Measurements from ENCODE around the gene RUBCNL.
A peak's percentile ranks its signal among the peaks of the same experiment; 100 is the strongest.
"Not testable (repeated sequence)": the region's sequence is repeated elsewhere in the genome, so short reads cannot be mapped to it uniquely, and the experiment has no call there.

RUBCNL gene

GRCh38 chr13:46387064-46387851 is at the start of gene RUBCNL:
Gene RUBCNL (minus strand): TSS chr13:46387252. CDS start chr13:46372475, 14,777 bp downstream.
- peak within 1 kb of the TSS; percentile 82 for H3K4me3 ChIP-seq (ENCODE audit: low read length)
- no peak within 1 kb of the TSS for H2AFZ ChIP-seq (ENCODE audit: low read depth, low read length)
- H3K4me2 ChIP-seq (ENCODE audit: low read length) = peak within 1 kb of the TSS; percentile 95
- H3K9ac ChIP-seq (ENCODE audit: low read length) = peak within 1 kb of the TSS; percentile 96
- H3K27me3 ChIP-seq (ENCODE audit: low read depth, low read length) = no peaks in the 10 kb centered on the region
- peaks cover 41% of the 10 kb centered on the region for H3K4me1 ChIP-seq (ENCODE audit: low read length)
- peaks cover 27% of the 10 kb centered on the region for H3K36me3 ChIP-seq (replicated peaks; ENCODE audit: low read depth, low read length)
- peak within 1 kb of the TSS; percentile 93 for H3K27ac ChIP-seq (ENCODE audit: low read length)
- no peaks in the 10 kb centered on the region for H3K9me3 ChIP-seq (ENCODE audit: insufficient read depth, low read length)
- H3K79me2 ChIP-seq (ENCODE audit: low read length) = peaks cover 85% of the 10 kb centered on the region
- TF ChIP-seq CTCF (IDR thresholded peaks at IDR 0.05; ENCODE audit: low read depth, low read length) = peak; percentile 64
- TF ChIP-seq EZH2phosphoT487 (IDR thresholded peaks at IDR 0.05; ENCODE audit: low read depth) = no peak
- no peaks in the 10 kb centered on the region for H4K20me1 ChIP-seq (ENCODE audit: insufficient read depth, low read length)

- not testable (repeated sequence) for H3K4me3 ChIP-seq (ENCODE audit: low read length); H3K27me3 ChIP-seq (ENCODE audit: low read depth, low read length); H3K79me2 ChIP-seq (ENCODE audit: low read length); H3K27ac ChIP-seq (ENCODE audit: low read length); H3K9ac ChIP-seq (ENCODE audit: low read length); H4K20me1 ChIP-seq (ENCODE audit: insufficient read depth, low read length); H3K36me3 ChIP-seq (replicated peaks; ENCODE audit: low read depth, low read length); H3K4me1 ChIP-seq (ENCODE audit: low read length); H3K9me3 ChIP-seq (ENCODE audit: insufficient read depth, low read length); H2AFZ ChIP-seq (ENCODE audit: low read depth, low read length); H3K4me2 ChIP-seq (ENCODE audit: low read length)
Measured at GRCh38 chr13:46429558-46429957, 42.5 kb upstream of the RUBCNL start.

GRCh38 chr13:46405457-46405856 is 18.4 kb upstream of the RUBCNL start:
- Histone ChIP-seq H3K36me3 (replicated peaks; ENCODE audit: low read depth, low read length) (no peaks in the 10 kb centered on the region), H3K79me2 (ENCODE audit: low read length) (no peaks in the 10 kb centered on the region), H3K4me2 (ENCODE audit: low read length) (no peak overlapping the region), H2AFZ (ENCODE audit: low read depth, low read length) (no peak overlapping the region), H3K4me1 (ENCODE audit: low read length) (peaks cover 20% of the 10 kb centered on the region), H4K20me1 (ENCODE audit: insufficient read depth, low read length) (no peaks in the 10 kb centered on the region), H3K27ac (ENCODE audit: low read length) (no peak overlapping the region), H3K27me3 (ENCODE audit: low read depth, low read length) (no peaks in the 10 kb centered on the region), H3K9me3 (ENCODE audit: insufficient read depth, low read length) (no peaks in the 10 kb centered on the region; the same call in 1 of the 2 replicates), H3K9ac (ENCODE audit: low read length) (no peak overlapping the region), H3K4me3 (ENCODE audit: low read length) (no peak overlapping the region)
- TF ChIP-seq EZH2phosphoT487 (IDR thresholded peaks at IDR 0.05; ENCODE audit: low read depth) (no peak), CTCF (IDR thresholded peaks at IDR 0.05; ENCODE audit: low read depth, low read length) (no peak)

- no peak overlapping the region for H3K27ac ChIP-seq (ENCODE audit: low read length)
- no peaks in the 10 kb centered on the region for H3K79me2 ChIP-seq (ENCODE audit: low read length)
- no peak overlapping the region for H3K9ac ChIP-seq (ENCODE audit: low read length)
- no peaks in the 10 kb centered on the region for H3K27me3 ChIP-seq (ENCODE audit: low read depth, low read length)
- H3K4me3 ChIP-seq (ENCODE audit: low read length) = no peak overlapping the region
- TF ChIP-seq EZH2phosphoT487 (IDR thresholded peaks at IDR 0.05; ENCODE audit: low read depth) (no peak), CTCF (IDR thresholded peaks at IDR 0.05; ENCODE audit: low read depth, low read length) (no peak)
- H3K4me2 ChIP-seq (ENCODE audit: low read length) = no peak overlapping the region
- H2AFZ ChIP-seq (ENCODE audit: low read depth, low read length) = no peak overlapping the region
- no peaks in the 10 kb centered on the region for H4K20me1 ChIP-seq (ENCODE audit: insufficient read depth, low read length)
- H3K9me3 ChIP-seq (ENCODE audit: insufficient read depth, low read length) = no peaks in the 10 kb centered on the region; the same call in 1 of the 2 replicates
- peaks cover 20% of the 10 kb centered on the region for H3K4me1 ChIP-seq (ENCODE audit: low read length)
- H3K36me3 ChIP-seq (replicated peaks; ENCODE audit: low read depth, low read length) = no peaks in the 10 kb centered on the region
Measured at GRCh38 chr13:46404733-46405100, 17.7 kb upstream of the RUBCNL start.
